Occipital lobe (tissue), 2 donors: ENCODE results near the gene PANX2. TPM values are rescaled to one million over a fixed set of nuclear protein-coding genes. Genes with fewer than 3 reads are reported as not detected.

ENCODE experiments used
- DNase-seq: peaks from one replicate; lab custom pipeline; 2025; lab: John Stamatoyannopoulos, UW
- total RNA-seq: library from RNA; depleted of rRNA; stranded (reverse); fragments of >200 nt; gene quantifications from one replicate; pipeline ENCODE4 v1.2.3, GENCODE V29; 2014

PANX2 gene
- total RNA-seq, 1 donor from 2014 or later = 3.1 TPM

DNA sequence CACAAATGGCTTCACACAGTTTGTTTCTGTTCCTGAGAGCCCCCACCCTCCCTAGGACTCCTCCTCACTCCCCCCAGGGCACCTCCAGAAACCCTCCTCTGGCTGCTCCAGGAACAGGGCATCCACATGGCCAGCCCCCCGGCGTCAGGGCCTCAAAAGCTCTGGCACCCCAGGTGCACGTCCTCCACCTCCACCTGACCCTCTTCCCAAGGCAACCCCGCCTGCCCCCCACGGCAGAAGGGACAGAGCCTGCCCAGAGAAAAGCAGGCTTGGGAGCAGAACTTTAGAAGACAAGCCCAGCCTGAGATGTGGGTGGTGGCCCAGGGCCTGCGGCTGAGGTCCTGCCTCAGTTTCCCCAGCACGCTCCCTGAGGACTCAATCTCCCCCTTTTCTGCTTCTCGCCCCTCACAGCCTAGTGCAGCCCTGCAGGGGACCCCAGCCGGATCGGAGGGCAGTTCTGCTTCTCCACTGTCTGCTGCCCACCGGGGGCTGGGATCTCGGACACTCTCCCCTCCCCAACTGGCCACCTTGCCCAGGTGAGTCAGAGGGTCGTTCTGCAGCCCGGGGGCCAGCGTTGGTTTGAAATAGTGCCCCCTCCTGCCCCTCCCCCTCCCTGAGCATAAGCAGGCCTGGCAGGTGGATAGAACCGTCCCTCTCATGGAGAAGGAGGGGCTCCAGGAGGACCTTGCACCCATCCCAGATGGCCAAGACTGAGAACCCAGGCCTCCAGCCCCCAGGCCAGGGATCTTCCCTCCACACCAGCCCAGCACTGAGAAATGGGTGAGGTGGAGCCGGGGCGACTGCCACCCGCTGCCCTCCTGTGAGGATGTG lies 12.8 kb downstream of the PANX2 start:
- DNase-seq = no peak

DNA sequence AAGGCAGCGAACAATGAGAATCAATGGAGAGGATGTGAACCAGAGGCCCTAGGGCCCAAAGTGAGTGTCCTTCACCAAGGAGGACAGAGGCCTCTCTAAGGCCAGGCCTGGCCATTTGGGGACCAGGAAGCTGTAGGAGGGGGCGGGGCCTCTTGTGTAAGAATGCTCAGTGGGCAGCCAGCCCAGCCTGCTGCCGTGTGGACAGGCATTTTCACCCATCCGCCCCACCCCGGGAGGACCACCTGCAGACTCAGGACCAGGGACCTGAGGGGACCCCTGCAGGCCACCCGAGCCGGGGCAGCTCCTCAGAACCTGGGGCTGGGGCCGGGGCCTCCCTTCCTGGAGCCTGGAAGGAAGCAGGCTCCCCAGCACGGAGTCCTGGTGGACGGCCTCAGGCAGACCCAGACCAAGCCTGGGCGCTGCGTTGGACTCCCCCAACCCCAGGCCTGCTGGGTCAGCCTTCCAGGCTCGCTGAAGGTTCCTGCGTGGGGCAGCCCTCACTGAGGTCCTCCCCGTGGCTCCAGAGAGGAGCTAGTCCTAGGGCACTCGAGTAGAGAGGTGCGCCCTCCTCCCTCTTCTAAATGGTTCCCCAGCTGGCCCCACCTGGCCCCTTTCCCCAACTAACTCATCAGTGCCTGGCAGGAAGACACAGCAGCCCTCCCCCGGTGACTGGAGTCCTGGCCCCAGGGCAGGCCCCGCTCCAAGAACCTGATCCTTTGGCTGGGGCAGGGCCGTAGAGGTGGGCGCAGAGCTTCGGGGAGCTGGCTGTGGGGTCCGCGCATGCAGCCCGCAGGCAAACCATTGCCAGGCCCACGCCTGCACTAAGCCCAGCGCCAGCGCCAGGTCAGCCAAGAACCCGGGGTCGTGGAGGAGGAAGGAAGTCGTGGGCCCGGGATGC lies 13.7 kb downstream of the PANX2 start:
- DNase-seq = no peak

DNA sequence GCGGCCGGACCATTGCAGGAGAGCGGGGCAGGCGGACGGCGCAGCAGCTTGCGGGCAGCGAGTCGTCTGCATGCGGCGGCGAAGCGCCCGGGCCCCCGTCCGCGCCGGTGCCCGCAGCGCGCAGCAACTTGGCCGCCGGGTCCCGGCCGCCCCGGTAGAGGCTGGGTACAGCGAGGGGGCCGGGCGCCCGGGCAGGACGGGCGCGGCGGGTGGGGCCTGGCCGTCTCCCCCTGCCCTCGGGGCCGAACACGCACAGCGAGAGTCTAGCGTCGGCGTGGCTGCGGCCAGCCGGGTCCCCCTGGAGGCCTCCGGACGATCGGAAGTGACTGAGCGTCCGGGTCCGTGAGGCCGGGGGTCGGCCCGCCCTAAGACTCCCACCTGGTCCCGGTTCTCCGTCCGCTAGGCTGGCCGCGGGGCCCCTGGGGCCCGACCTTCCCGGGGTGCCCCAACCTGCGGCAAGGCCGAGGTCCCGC lies 14.4 kb downstream of the PANX2 start:
- DNase-seq = no peak

DNA sequence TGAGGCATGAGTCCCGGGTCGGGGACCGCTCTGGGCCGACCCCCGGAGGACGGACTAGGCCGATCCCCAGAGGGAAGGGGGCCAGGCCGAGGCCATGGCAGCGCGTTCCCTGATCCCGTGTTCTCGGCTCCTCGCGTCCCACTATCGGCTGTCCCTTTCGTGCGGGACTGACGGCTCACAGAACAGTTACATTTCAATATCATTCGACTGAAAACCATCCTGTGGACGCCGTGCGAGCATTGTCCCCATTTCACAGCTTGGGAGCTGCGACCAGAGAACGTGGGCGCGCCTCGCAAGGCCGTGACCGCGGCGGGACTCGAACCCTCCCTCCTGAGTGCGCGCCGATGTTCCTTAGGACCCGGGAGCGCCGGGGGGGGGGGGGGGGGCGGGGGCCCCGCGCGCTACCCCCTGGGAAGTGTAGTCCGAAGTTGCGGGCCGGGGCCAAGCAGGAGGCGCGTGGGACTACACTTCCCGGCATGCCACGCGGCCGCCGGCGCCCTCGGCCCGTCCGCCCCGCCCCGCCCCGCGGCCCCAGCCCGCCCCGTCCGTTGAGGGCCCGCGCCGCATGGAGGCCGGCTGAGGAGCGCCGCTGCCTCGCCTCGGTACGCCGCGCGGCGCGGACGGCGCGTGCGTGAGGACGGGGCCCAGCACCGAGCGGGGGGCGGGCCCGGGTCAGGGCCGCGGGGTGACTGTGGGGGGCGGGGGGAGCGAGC lies 15.0 kb downstream of the PANX2 start, which contains the start of gene TRABD:
Gene TRABD (plus strand): TSS at position 539 of the 713 bp plus-strand sequence. CDS start 7,148 bp downstream, outside the sequence.
- peak; percentile 88 for DNase-seq

DNA sequence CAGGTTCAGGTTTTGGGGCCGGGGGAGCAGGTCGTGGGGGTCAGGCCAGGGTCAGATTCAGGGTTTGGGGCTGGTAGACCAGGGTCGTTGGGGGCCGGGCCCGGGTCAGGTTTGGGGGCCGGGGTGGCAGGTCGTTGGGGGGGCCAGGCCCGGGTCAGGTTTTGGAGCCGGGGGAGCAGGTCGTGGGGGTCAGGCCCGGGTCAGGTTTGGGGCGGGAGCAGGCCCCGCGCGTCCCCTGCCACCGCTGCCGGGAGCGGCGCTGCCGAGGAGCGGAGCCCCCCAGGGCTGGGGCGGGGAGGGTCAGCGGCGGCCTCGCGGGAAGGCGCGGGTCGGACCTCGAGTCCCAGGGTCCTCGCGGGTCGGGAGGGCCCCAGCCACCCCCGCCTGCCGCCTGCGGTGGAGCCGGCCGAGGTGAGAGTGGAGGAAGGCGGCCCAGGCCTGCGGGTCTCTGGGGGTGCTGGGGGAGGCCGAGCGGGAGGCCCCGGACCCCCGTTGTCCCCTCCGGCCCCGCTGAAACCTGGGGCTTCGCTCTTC lies 15.7 kb downstream of the PANX2 start:
- DNase-seq = no peak

DNA sequence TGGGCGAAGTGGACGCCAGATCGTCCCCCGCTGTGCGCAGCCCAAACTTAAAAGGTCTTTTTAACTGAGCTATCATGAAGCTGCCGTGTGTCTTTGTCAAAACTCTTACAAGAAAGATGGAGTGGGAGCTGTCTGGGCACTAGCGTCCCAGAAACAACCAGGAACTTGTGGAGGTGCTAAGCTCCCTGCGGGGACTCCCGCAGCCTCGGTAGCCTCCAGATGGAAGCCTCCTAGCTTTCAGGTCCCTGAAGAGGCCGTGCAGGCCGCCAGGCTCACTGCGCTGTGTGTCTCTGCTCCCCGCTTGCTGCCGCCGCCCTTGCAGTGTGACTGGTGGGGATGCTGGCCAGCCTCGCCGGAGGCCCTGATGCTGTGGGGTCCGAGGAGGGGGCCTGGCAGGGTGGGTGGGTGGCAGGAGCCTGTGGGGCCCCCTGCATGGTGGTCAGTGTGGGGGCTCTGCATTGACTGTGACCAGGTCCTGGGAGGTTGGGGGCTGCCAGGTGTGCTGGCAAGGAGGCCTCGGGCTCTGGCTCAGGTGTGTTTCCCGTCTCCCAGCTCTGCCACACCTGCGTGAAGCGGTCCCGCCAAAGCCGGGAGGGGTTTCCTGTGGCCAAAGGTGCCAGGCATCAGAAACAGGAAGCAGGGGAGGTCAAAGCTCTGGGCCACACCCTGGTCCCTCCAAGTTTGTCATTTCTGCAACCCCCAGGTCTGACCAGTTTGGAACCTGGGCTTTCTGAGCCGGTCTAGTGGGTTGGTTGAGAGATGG lies 16.4 kb downstream of the PANX2 start:
- DNase-seq = no peak

DNA sequence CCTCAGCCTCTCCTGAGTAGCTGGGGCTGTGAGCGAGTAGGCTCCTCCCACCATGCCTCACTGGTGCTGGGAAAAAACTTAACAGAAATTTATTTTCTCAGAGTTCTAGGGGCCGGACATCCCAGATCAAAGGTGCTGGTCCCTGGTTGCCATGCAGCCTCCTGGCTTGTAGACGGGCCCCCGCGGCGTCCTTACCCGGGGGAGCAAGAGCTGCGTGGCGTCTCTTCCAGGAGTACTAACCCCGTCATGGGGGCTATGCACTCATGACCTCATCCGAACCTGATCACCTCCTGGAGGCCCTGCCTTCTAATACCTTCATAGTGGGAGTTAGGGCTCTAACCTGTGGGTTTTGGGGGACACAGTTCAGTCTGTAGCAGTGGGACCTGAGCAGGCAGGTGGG lies 17.8 kb downstream of the PANX2 start:
- DNase-seq = no peak

DNA sequence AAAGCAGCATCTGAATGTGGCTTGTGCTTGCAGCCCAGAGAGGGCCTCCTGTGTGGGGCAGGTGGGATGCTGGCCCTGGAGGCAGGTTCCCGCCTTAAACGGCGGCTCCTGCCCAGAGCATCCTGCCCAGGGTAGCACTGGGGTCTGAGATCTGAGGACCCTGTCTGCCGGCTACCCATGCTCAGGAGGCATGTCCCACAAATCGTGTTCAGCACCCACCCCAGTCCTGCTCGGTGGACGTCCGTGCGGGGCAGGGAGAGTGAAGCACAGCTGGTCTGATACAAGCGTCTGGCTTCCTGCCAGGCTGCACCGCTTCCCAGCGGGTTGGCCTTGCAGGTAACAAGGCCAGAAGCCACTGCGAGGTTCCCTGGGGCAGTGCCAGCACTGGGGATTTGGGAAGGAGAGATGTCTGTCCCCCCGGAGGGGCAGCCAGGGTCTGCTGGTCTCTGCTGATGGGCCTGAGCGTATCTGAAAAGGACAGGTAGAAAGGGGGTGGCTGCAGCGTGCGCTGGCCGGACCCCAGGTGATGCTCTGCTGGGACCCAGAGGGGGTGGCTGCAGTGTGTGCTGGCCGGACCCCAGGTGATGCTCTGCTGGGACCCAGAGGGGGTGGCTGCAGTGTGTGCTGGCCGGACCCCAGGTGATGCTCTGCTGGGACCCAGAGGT lies 18.8 kb downstream of the PANX2 start:
- DNase-seq = no peak

DNA sequence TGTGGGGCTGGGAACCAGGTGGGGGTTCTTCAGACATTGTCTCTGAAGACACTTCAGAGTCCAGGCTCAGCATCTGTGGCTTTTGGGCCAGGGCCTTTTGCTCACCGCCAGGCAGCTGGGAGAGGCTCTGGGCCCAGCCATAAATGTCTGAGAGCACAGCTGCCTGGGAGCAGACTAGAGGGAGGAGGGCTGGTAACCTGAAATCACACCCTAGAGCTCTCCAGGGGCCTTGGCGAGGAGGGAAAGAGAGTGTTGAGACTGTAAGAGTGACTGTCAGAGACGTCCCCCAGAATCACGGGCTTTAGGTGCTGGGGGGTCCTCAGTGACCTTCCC lies 19.3 kb downstream of the PANX2 start:
- DNase-seq = no peak

DNA sequence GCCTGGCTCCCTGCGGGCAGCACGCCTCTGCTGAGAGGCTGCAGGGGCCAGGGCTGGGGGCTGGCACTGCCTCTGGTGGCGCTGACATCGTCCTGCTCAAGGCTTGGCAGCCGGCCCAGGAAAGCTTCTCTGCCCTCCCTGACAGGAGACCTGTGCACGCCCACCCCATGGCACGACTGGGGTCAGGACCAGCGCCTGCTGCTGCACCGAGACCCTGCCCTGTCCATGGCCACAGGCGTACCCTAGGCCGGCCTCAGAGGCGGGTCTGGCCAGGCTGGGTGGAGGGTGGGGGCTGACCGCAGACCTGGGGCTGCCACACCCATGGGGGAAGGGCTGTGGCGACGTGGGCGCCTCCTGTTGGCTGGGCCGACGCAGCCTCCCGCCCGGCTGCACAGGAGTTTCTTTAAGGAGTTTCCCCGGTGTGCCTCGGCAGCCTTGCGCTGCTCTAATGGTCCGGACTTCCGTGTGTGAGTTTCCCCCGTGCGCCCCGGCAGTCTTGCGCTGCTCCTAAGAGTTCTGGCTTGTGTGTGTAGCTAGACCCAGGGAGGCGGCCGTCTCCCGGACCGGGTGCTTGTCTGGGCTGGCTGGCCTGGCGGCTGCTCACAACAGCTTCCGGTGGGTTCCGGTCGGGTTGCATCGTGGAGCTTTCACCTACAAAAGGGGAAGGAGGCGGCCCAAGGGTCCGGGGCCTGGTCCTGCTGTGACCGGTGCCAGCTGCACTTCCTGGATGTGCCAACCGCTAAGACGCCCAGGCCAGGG lies 19.8 kb downstream of the PANX2 start:
- no peak for DNase-seq

DNA sequence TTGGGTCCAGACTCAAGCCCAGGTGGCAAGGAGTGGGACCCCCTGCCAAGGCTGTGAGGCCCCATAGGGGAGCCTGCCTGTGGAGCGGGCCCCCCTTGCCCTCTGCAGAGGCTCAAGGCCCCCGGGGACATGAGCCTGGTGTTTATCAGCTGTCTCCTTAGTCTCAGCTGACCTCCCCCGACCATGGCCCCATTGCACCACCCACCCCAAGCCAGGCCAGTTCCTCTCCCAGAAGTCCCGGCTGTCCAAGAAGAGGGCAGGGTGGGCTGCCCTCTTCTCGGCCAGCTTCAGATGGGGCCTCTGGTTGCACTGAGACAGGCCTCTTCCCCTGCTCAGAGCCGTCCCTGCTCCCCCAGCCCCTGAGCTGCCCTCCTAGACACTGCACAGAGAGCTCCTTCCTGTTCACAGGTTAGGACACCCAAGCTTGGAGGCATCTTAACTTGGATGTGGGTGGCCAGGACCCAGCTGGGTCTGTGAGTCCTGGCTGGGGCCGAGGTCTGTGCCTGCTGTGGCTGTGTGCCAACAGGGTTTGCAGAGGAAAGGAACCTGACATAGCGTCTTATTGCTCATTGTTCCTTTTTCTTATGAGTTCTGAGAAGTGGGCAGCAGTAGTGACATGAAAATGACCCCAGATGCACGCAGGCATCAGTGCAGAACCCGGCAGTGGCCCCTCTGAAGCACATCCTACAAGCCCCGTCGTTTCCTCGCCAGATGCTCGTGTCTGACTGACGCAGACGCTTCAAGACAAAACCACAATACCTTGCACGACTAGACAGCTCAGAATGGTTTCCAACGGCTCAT lies 20.6 kb downstream of the PANX2 start:
- DNase-seq = no peak

DNA sequence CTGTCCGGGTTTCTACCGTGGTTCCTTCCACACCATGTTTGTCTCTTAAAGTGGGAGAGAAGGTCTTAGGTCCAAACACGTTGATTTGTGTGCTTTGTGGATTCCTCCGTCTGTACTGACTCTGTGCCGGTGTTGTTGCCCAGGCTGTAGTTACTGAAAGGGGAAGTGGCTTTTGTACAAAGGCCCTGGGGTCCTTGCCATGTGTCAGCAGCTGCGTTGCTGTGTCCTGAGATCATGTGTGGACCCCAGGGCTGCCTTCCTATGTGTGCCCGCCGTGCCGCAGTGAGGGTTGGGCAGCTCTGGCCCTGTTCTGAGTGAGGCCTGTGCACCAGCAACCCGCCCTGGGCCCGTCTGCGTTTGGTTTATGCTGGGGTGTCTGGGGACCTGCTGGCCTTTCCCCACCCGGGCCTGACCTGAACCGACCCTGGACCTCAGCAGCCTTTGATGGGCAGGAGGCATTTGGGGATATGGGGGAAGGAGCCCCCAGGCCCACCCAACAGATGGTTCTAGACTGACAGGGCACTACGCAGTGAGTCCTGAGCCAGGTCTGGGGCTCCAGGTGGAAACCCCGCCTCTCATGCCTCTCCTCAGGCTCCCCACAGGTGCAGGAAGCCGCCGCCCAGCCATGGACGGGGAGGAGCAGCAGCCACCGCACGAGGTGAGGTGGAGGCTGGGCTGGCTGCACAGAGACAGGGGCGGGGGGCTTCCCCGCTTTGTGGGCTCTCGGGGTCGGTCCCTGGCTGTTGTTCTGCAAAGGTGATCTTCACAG lies 22.1 kb downstream of the PANX2 start:
- no peak for DNase-seq

DNA sequence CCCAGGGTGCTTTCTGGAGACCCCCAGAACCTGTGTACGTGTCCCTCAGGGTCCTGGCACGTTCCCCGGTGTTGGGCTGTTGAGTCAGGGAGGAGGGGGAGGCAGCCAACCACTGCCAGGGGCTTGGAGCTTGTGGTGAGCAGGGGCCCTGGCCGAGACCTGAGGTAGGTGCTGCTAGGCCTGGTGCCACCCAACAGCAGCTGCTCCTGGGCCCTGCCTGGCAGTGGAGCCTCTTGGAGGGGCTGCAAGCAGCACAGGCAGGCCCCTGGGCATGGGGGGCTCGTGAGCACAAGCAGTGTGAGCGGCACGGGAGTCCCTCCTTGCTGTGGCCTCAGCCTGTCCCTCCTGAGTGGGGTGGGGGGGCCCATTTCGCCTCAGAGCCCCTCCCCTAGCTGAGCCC lies 23.1 kb downstream of the PANX2 start:
- no peak for DNase-seq

DNA sequence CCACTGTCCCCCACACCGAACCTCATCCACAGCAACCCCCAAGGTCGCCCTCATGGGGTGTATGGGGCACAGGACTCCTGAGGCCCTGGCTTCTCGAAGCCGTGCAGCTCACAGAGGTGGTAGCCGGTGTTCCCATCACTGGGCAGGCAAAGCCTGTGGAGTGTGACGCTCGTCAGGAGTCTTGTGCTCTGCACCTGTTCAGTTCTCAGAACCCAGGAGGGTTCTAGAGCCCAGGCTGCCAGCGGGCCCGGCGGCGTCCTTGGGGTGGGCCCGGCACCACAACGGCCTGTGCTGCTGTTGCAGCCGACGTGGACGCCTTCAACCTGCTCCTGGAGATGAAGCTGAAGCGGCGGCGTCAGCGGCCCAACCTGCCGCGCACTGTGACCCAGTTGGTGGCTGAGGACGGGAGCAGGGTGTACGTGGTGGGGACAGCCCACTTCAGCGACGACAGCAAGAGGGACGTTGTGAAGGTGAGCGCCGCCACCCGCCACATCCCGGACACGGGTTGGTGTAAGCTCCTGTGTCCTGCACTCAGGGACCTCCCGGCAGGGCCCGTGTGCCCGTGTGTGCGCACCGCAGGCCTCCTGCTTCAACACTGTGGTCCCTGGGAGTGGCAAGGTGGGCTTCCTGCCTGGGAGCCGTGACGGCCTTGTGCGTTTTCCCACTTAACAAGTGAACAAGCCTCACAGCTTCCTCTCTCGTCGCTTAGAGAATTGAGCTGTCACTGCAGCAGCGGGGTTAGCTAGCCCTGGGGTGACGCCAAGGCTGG lies 23.7 kb downstream of the PANX2 start:
- DNase-seq = no peak

DNA sequence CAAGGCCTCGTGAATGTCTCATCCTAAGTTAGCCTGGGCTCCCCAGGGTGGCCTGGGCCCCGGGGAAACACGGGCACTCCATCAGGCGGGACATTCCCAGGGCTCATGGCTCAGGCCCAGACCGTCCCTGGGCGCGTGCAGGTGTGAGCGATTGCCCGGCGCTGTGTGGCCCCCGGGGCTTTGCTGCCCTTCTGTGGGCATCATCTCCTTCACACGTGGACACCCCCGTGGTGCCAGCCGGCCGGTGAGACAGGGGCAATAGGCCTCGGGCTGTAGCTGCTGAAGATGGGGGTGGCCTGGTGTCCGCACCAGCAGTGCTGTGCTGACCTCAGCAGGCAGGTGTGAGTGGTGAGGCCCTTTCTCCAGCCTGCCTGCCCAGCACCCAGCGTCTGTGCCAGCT lies 25.7 kb downstream of the PANX2 start:
- no peak for DNase-seq

DNA sequence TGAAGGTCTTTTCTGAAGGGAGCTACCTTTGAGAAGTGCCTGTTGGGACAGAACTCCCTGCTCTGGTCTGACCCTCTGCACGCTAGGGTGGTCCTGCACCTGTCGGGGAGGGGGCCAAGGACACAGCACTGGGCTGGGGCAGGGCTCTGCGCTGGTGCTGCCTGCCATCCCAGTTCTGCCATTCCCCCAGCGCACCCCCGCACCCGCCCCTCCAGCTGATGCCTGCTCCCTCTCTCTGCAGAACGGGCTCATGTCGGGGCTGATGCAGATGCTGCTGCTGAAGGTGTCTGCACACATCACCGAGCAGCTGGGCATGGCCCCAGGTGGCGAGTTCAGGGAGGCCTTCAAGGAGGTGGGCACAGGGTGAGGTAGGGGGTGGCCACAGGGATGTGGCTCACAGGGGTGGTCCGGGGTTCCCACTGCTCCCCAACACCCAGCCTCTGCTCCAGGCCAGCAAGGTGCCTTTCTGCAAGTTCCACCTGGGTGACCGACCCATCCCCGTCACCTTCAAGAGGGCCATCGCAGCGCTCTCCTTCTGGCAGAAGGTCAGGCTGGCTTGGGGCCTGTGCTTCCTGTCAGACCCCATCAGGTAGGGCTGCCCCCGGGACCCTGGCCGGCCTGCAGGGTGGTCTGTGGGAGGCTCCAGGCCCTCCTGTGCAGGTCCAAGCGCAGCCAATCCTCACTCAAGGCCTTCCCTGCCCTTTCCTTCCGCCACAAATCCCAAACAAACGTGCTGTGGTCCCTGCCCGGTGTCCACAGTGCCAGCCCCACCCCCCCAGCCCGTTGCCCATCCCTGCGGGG lies 26.7 kb downstream of the PANX2 start:
- DNase-seq = no peak
